Measurements from ENCODE around the gene ZNHIT6.

DNA sequence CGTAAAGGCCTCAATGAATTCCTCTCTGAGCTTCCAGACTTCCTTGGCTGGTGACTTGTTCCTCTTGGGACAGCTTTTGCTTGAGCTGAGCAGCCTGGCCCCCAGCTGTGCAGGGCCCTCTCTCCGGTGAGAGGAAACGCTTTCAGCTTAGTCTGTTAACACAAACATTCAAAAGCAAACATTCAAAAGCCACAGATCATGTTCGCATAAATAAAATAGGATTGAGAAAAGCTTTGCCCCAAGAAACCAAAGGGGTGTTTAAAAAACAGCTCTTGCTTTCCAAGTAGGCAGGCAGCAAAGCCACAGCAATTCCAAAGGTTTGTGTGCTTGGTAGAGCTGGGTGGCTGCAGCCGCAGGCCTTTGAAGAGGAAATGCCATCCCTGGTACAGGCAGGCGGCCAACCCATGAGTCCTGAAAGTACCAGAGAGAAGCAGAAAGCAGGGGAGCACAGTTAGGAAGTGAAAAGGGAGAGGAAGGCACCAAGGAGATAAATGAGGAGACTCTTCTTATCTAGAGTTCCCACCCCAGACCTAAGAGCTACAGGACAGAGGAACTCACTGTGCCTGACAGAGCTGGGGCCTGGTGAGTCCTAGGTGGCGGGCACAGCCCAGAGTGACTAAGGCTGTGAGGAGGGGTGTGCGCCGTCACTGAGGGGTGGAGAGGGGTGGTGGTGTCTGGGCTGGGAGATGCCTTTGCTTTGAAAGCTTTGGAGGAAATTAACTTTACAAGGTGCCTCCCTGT lies 79.3 kb downstream of the ZNHIT6 start:
- TF ChIP-seq ELF4 (CRISPR knock-in tag; IDR thresholded peaks at IDR 0.05; ENCODE audit: low read depth) (no peak), ATF1 (CRISPR knock-in tag; IDR thresholded peaks at IDR 0.05) (no peak), MAX (CRISPR knock-in tag; IDR thresholded peaks at IDR 0.05) (no peak), SMAD4 (CRISPR knock-in tag; IDR thresholded peaks at IDR 0.05) (no peak)
- TF ChIP-seq, protein P1, sequence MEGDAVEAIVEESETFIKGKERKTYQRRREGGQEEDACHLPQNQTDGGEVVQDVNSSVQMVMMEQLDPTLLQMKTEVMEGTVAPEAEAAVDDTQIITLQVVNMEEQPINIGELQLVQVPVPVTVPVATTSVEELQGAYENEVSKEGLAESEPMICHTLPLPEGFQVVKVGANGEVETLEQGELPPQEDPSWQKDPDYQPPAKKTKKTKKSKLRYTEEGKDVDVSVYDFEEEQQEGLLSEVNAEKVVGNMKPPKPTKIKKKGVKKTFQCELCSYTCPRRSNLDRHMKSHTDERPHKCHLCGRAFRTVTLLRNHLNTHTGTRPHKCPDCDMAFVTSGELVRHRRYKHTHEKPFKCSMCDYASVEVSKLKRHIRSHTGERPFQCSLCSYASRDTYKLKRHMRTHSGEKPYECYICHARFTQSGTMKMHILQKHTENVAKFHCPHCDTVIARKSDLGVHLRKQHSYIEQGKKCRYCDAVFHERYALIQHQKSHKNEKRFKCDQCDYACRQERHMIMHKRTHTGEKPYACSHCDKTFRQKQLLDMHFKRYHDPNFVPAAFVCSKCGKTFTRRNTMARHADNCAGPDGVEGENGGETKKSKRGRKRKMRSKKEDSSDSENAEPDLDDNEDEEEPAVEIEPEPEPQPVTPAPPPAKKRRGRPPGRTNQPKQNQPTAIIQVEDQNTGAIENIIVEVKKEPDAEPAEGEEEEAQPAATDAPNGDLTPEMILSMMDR (IDR thresholded peaks at IDR 0.05), result no peak

Data from WTC11 (cell line).